Thoracic aorta (tissue), 2 donors: ENCODE data around the gene CCL20. TPM values are rescaled to one million over a fixed set of nuclear protein-coding genes. Genes with fewer than 3 reads are reported as not detected.

Source experiments
- ATAC-seq: fragments of 150-250 bp; one replicate; pipeline ENCODE4 v1.8.0; 2017; ENCODE audit warnings: low read depth; ENCODE audit not compliant: insufficient number of reproducible peaks, low FRiP score
- DNase-seq: peaks from one replicate; pipeline ENCODE4 v3.0.0-alpha.2; 2020; ENCODE audit warnings: low spot score
- H3K27ac ChIP-seq, 2 donors: fragments of 200-600 bp; sonication (generic); 1 replicate in 1 of 2; 2 replicates in 1 of 2; pipeline ENCODE4 v1.5.1; 2016; ENCODE audit warnings: mild to moderate bottlenecking in 2 of 2, moderate library complexity in 2 of 2
- H3K27me3 ChIP-seq: fragments of 200-600 bp; sonication (generic); replicated peaks from 2 replicates; pipeline ENCODE4 v1.6.0; 2016; ENCODE audit warnings: mild to moderate bottlenecking; ENCODE audit not compliant: insufficient read depth
- H3K36me3 ChIP-seq: fragments of 200-600 bp; sonication (generic); one replicate; pipeline ENCODE4 v1.5.1; 2016
- H3K4me1 ChIP-seq, 2 donors: fragments of 200-600 bp; sonication (generic); 1 replicate in 1 of 2; 2 replicates in 1 of 2; pipeline versions ENCODE4 v1.5.1 to v1.6.0; 2016; ENCODE audit warnings: low read depth in 2 of 2, mild to moderate bottlenecking in 1 of 2; ENCODE audit not compliant: control insufficient read depth in 1 of 2
- H3K4me3 ChIP-seq: fragments of 200-600 bp; sonication (generic); 2 replicates; pipeline ENCODE4 v1.5.1; 2016; ENCODE audit warnings: mild to moderate bottlenecking
- H3K9me3 ChIP-seq: fragments of 200-600 bp; sonication (generic); 2 replicates; pipeline ENCODE4 v1.5.1; 2016
- CTCF ChIP-seq: fragments of 200-600 bp; sonication (generic); IDR thresholded peaks from one replicate; pipeline ENCODE4 v1.5.1; 2019; ENCODE audit warnings: antibody characterized with exemption
- total RNA-seq, 2 donors: library from RNA; depleted of rRNA; stranded (reverse); fragments of >200 nt; gene quantifications; one replicate each; pipeline versions ENCODE4 v1.1.0 to v1.2.3, GENCODE V29; 2016

Gene CCL20
- total RNA-seq, 2 donors from 2014 or later, result 12.1 TPM; not detected in 1

- Histone ChIP-seq H3K4me1 (peaks cover 16 to 17% of the 10 kb centered on the region in 2 donors), H3K4me3 (peak overlapping the region; percentile 5), H3K27ac (peak overlapping the region; percentile 62 to 82), H3K9me3 (no peaks in the 10 kb centered on the region), H3K27me3 (no peaks in the 10 kb centered on the region), H3K36me3 (no peaks in the 10 kb centered on the region)
- TF ChIP-seq CTCF, result no peak
- ATAC-seq, result peak; percentile 34
- peak; percentile 34 for DNase-seq
These were observed 5.2 kb downstream of the CCL20 start for GRCh38 chr2:227818675-227819397.

GRCh38 chr2:227819398-227819697 lies 5.7 kb downstream of the CCL20 start:
- TF ChIP-seq CTCF, result no peak
- Histone ChIP-seq H3K4me3 (no peak overlapping the region), H3K4me1 (peaks cover 16 to 17% of the 10 kb centered on the region in 2 donors), H3K36me3 (no peaks in the 10 kb centered on the region), H3K27me3 (no peaks in the 10 kb centered on the region), H3K27ac (peak overlapping the region; percentile 62 to 82), H3K9me3 (no peaks in the 10 kb centered on the region)
- DNase-seq (no peak), ATAC-seq (no peak)

- no peak for ATAC-seq
- DNase-seq, result no peak
- Histone ChIP-seq H3K9me3 (no peaks in the 10 kb centered on the region), H3K27me3 (no peaks in the 10 kb centered on the region), H3K4me3 (no peak overlapping the region), H3K36me3 (no peaks in the 10 kb centered on the region), H3K27ac (no peak overlapping the region), H3K4me1 (peaks cover 16 to 17% of the 10 kb centered on the region in 2 donors)
- no peak for TF ChIP-seq CTCF
These were observed 7.7 kb downstream of the CCL20 start for GRCh38 chr2:227821043-227821942.

GRCh38 chr2:227822416-227823003 lies 8.9 kb downstream of the CCL20 start:
- H3K9me3 ChIP-seq, result no peaks in the 10 kb centered on the region
- H3K27ac ChIP-seq, result no peak overlapping the region
- no peak for DNase-seq
- H3K36me3 ChIP-seq, result no peaks in the 10 kb centered on the region
- H3K27me3 ChIP-seq, result no peaks in the 10 kb centered on the region
- H3K4me3 ChIP-seq, result no peak overlapping the region
- peaks cover 12 to 16% of the 10 kb centered on the region in 2 donors for H3K4me1 ChIP-seq
- no peak for ATAC-seq
- no peak for TF ChIP-seq CTCF

GRCh38 chr2:227823922-227824321 lies 10.3 kb downstream of the CCL20 start:
- no peak for TF ChIP-seq CTCF
- Histone ChIP-seq H3K27ac (no peak overlapping the region), H3K4me1 (peaks cover 5 to 6% of the 10 kb centered on the region in 2 donors), H3K27me3 (no peaks in the 10 kb centered on the region), H3K9me3 (no peaks in the 10 kb centered on the region), H3K36me3 (no peaks in the 10 kb centered on the region), H3K4me3 (no peak overlapping the region)
- no peak for ATAC-seq
- DNase-seq, result no peak
